ENCODE data around the gene CXCL5.
"Not testable (repeated sequence)": the region's sequence is repeated elsewhere in the genome, so short reads cannot be mapped to it uniquely, and the experiment has no call there.

Gene CXCL5

DNA sequence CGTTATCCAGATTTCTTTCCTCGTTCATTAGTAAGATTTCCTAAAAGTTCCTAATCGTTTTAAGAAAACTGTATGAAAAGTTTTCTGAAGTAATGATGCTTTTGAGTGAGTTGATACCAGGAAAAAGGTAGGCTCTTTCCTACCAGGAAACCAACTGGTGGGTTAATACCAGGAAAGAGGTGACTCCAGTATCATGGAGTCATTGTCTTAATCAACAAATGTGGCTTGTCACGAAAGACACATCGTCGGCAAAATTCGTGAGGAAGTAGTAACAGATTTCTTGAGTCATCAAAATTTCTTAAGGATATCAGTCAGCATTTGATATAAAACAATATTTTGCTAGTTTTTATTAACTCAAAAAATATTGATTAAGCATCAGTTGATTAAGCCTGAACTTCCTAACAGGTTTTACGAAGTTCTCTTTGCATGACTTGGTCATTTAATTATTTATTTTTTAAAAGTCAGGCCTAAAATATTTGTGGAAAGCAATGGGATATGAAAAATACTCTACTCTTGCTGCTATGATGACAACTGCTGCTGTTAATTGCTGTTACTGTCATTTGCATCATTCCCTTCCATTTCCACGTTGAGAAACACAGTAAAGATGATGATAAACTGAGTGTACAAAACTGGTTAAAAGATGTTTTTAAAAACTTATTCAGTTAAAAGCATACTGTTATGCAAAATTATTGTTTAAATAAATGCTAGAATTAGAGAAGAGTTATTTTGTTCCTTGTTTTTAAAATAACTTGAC is 7.3 kb downstream of the CXCL5 start:
- H3K4me3 ChIP-seq (ENCODE audit: low read depth, low read length): no peak overlapping the region
- no peak for DNase-seq (ENCODE audit: low read depth)
- TF ChIP-seq, protein P1, sequence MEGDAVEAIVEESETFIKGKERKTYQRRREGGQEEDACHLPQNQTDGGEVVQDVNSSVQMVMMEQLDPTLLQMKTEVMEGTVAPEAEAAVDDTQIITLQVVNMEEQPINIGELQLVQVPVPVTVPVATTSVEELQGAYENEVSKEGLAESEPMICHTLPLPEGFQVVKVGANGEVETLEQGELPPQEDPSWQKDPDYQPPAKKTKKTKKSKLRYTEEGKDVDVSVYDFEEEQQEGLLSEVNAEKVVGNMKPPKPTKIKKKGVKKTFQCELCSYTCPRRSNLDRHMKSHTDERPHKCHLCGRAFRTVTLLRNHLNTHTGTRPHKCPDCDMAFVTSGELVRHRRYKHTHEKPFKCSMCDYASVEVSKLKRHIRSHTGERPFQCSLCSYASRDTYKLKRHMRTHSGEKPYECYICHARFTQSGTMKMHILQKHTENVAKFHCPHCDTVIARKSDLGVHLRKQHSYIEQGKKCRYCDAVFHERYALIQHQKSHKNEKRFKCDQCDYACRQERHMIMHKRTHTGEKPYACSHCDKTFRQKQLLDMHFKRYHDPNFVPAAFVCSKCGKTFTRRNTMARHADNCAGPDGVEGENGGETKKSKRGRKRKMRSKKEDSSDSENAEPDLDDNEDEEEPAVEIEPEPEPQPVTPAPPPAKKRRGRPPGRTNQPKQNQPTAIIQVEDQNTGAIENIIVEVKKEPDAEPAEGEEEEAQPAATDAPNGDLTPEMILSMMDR (IDR thresholded peaks at IDR 0.05; ENCODE audit: insufficient read depth, low read depth, low read length, missing control alignments): no peak

GRCh38 chr4:73989928-73990327 is 8.5 kb downstream of the CXCL5 start:
- TF ChIP-seq, protein P1 (IDR thresholded peaks at IDR 0.05; ENCODE audit: insufficient read depth, low read depth, low read length, missing control alignments): no peak
- no peak overlapping the region for H3K4me3 ChIP-seq (ENCODE audit: low read depth, low read length)
- no peak for DNase-seq (ENCODE audit: low read depth)

- TF ChIP-seq, protein P1 (IDR thresholded peaks at IDR 0.05; ENCODE audit: insufficient read depth, low read depth, low read length, missing control alignments): no peak
- no peak for DNase-seq (ENCODE audit: low read depth)
- no peak overlapping the region for H3K4me3 ChIP-seq (ENCODE audit: low read depth, low read length)
These were observed 9.4 kb downstream of the CXCL5 start for GRCh38 chr4:73989031-73989430.

DNA sequence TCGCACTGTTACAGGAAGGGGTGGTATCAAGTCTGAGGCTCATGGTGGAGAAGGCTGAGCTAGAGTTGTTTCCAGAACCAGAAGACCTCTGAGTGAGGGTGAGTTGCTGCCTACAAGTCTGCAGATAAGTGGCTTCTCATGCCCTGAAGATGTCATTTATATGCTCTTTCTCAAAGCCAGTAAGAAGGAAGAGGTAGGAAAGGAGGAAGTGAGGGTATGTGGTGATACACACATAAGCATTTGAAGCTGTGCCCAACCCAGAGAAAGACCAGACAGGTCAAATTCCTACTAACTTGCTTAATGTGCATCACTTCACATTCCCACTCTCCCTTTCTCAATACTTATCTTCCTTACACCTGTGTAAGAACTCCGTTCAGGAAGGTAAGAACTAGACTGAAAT is 10.4 kb downstream of the CXCL5 start, which contains the start of gene PPBP:
Gene PPBP (minus strand): TSS at position 130 of the 400 bp plus-strand sequence. CDS start 87 bp downstream, at position 43.
- TF ChIP-seq, protein P1 (IDR thresholded peaks at IDR 0.05; ENCODE audit: insufficient read depth, low read depth, low read length, missing control alignments): no peak
- DNase-seq (ENCODE audit: low read depth): no peak
- H3K4me3 ChIP-seq (ENCODE audit: low read depth, low read length): no peak within 1 kb of the TSS

GRCh38 chr4:73985528-73985852 is 13.0 kb downstream of the CXCL5 start:
- H3K4me3 ChIP-seq (ENCODE audit: low read depth, low read length): no peak overlapping the region
- no peak for DNase-seq (ENCODE audit: low read depth)
- TF ChIP-seq, protein P1 (IDR thresholded peaks at IDR 0.05; ENCODE audit: insufficient read depth, low read depth, low read length, missing control alignments): no peak

- DNase-seq (ENCODE audit: low read depth): no peak
- TF ChIP-seq, protein P1 (IDR thresholded peaks at IDR 0.05; ENCODE audit: insufficient read depth, low read depth, low read length, missing control alignments): no peak
- H3K4me3 ChIP-seq (ENCODE audit: low read depth, low read length): no peak overlapping the region
These were observed 13.5 kb downstream of the CXCL5 start for GRCh38 chr4:73984736-73985527.

DNA sequence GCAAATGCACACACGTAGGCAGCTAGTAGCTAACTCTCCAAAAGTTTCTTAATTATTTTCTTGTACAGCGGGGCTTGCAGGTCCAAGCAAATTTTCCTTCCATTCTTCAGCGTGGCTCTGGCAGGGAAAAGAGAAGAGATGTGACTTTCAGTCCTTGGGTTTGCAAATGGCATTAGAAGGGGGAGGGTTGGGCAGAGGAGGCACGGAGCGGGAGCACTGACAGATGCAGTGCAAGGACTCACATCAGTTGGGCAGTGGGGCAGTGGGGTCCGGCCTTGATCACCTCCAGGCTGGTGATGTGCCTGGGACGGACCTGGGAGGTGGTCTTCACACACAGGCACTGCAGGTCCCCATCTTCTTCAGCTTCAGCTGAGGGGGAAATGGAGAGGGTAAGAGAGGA is 17.3 kb downstream of the CXCL5 start:
- DNase-seq (ENCODE audit: low read depth); H3K4me3 ChIP-seq (ENCODE audit: low read depth, low read length): not testable (repeated sequence)

All from GM12865 (cell line).